ENCODE measurements around the gene MAP3K3.

MAP3K3 gene

GRCh38 chr17:63647065-63647725, 25.0 kb downstream of the MAP3K3 start:
- DNase-seq (ENCODE audit: extremely low spot score, insufficient read length, low read depth) (no peak), FAIRE-seq (no peak)

GRCh38 chr17:63647936-63648335, 25.7 kb downstream of the MAP3K3 start:
- DNase-seq (ENCODE audit: extremely low spot score, insufficient read length, low read depth), result no peak
- no peak for FAIRE-seq

DNA sequence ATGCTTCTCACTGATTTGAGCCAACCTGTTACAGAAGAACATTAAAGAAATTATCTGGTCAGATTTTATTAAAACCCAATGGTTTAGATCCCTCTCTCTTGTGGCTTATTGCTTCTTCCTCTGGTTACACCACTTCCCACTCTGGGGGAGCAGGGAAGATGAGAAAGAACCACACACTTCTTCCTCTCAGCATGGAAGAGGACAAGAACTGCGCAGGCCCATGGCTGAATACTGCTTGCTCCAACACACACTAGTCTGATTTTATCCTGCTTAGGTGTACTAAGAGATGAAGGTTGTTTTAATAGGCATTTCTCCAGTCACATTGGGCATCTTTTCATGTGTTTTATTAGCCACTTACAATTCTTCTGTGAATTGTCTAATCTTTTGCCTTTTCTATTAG, 27.6 kb downstream of the MAP3K3 start:
- DNase-seq (ENCODE audit: extremely low spot score, insufficient read length, low read depth) (no peak), FAIRE-seq (no peak)

DNA sequence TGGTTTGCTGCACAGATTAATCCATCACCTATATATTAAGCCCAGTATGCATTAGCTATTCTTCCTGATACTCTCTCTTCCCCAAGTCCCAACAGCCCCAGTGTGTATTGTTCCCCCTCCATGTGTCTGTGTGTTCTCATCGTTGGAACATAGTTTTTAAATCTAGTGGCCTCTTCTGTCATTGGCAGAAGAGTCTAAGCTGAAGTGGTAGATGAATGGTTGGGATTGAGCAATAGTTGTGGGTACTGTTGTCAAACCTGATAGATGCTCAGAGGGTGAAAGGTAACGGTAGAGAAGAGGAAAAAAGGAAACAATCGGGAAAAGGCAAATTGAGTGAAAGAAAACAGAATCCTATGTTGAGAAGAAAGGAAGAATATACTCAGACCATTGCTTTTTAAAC, 29.9 kb downstream of the MAP3K3 start:
- no peak for FAIRE-seq
- DNase-seq (ENCODE audit: extremely low spot score, insufficient read length, low read depth), result no peak

- DNase-seq (ENCODE audit: extremely low spot score, insufficient read length, low read depth) (no peak), FAIRE-seq (no peak)
Measured at GRCh38 chr17:63653050-63653449, 30.8 kb downstream of the MAP3K3 start.

- no peak for FAIRE-seq
- no peak for DNase-seq (ENCODE audit: extremely low spot score, insufficient read length, low read depth)
Measured at GRCh38 chr17:63657786-63658185, 35.6 kb downstream of the MAP3K3 start.

- DNase-seq (ENCODE audit: extremely low spot score, insufficient read length, low read depth) (no peak), FAIRE-seq (no peak)
Measured at GRCh38 chr17:63658366-63658765, 36.1 kb downstream of the MAP3K3 start.

DNA sequence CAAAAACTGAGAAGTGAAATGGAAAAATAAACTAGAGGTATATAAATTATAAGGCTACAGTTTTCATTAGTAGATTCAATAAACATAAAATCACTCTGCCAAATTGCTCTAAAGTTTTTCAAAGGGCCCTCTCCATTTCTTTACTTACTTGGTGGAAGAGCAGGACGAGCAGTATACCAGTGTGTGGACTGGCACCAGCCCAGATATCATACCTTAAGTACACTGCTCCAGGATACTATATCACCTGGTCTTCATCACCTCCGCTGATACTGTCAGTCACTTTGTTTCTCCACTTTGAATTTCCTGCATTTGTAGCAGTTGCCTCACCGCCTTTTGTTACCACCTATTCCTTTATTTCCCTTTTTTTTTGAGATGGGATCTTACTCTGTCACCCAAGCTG, 37.6 kb downstream of the MAP3K3 start:
- FAIRE-seq (no peak), DNase-seq (ENCODE audit: extremely low spot score, insufficient read length, low read depth) (no peak)

DNA sequence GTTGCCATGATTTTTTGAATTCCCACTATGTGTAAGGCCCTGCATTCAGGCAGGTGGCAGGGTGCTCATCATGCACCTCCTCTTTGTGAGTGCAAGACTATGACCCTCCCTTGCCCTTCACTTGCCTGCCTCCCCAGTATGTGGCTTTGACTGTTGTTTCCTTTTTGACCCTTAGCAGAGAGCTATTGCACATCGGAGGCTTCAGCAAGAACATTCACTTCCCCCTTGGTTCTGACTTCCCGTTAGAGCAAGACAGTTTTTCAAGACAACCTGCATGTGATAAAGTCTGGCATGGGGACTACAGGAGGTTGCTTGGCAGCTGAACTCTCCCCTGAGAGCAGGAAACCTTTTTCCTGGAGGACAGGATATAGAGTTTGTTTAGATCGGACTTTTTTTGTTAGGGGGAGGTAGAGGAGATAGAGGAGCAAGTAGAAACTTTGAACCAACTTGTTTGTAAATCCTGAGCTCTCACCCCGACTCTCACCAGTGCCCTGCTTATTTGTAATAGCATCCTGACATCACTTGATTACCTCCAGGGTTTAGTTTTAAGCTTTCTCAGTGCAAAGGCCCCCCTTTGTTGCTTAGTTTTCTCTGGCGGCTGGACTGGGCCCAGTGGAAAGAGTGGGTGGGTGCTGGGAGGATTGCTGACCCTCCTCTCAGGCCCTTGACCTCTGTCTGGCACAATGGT, 43.5 kb downstream of the MAP3K3 start:
- DNase-seq (ENCODE audit: extremely low spot score, insufficient read length, low read depth) (no peak), FAIRE-seq (peak; percentile 44)

DNA sequence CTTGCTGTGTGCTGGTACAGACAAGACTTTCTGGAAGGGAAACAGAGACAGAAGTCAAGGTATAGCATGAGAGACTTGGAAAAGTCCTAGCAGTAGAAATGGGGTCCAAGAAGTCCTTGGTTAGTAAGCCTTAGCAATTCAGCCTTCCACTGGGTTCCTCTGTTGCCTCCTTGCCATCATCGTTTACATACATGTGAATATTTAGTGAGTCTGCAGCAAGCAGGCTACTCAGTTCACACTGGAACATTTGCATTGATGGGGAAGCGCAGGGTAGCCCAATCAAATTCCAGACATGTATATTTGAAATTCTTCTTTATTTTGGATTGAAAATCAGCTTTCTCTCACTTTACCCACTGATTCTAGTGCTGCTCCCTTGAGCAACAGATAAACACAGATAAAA, 50.6 kb downstream of the MAP3K3 start:
- no peak for FAIRE-seq
- DNase-seq (ENCODE audit: extremely low spot score, insufficient read length, low read depth), result no peak

- DNase-seq (ENCODE audit: extremely low spot score, insufficient read length, low read depth), result no peak
- no peak for FAIRE-seq
Measured at GRCh38 chr17:63675231-63675606, 53.0 kb downstream of the MAP3K3 start.

DNA sequence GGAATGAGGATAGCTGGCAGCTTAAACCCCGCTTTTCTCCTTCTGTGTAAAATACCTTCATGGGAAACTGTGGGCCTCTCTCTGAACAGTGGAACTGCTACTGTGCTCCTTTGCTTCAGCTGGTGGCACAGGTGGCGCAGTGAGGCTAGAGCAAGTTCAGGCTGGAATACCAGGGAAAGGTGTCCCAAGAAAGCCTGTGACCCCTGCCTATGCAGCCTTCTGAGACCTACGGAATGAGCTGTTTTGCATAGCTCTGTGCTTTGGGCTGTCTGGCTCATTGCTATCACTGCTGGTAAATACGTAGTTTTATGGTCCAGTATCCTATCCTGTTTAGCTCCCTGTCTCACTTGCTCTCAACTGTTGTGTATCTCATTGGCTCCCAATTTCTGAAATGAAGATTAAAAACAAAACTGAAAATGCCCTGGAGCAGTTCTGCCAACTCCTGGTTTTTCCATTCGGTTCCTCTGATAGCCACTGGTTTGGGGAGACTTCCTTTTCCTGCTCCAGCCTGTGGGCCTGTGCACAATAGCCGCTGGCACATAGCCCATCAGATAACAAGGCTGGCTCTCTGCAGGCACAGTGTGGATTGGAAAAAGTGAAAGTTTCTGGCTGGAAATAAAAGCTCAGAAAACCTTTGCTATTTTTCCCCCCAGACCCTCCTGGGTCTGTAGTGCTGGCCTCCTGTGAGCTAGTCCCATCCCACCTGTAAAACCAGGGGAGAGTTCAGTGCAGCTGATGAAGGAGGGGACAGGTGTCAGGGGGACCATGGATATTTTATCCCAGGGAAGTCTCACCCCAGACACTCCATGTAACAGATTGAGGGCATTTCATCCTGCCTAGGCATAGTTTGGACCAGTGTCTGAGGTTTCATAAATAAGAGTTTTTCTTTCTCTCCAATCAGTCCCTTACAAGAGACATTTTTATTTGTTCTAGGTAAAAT, 53.7 kb downstream of the MAP3K3 start:
- FAIRE-seq, result no peak
- no peak for DNase-seq (ENCODE audit: extremely low spot score, insufficient read length, low read depth)

- FAIRE-seq (no peak), DNase-seq (ENCODE audit: extremely low spot score, insufficient read length, low read depth) (no peak)
Measured at GRCh38 chr17:63676584-63676983, 54.4 kb downstream of the MAP3K3 start.

DNA sequence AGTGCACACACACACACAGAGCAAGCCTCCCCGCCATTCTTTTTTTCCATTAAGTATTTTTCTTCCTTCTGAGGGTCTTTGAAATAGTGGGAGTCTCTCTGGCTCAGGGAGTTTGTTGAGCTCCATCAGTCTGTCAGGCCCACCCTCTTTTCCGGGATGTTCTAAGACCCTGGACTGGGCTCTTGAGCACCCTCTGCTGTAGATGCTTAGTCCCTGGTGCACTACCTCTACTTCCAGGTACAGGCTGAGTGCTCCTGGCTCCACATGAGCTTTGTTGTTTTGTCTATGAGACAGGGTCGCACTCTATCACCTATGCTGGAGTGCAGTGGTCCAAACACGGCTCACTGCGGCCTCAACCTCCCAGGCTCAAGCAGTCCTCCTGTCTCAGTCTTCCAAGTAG, 57.0 kb downstream of the MAP3K3 start:
- DNase-seq (ENCODE audit: extremely low spot score, insufficient read length, low read depth) (no peak), FAIRE-seq (no peak)

DNA sequence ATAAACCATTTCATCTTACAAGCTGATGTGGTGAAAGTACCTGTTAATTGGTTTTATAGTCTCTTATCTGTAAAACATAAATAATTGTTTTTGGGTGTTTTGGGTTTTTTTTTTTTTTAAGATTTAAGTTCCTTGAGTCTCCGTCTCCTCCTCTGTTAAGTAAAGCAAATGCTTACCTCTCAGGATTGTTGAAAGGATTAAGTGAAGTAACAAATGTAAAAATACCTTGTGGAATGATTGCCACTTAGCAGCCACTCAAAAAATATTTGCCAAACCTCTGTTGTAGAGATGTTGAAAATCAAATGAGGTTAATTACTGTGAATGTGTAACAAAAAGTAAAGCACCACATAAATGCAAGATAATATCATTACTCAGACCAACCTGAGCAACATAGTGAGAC, 58.5 kb downstream of the MAP3K3 start:
- DNase-seq (ENCODE audit: extremely low spot score, insufficient read length, low read depth) (no peak), FAIRE-seq (no peak)

- FAIRE-seq (no peak), DNase-seq (ENCODE audit: extremely low spot score, insufficient read length, low read depth) (no peak)
Measured at GRCh38 chr17:63681530-63681929, 59.3 kb downstream of the MAP3K3 start.

- DNase-seq (ENCODE audit: extremely low spot score, insufficient read length, low read depth) (no peak), FAIRE-seq (no peak)
Measured at GRCh38 chr17:63682441-63682840, 60.2 kb downstream of the MAP3K3 start.

GRCh38 chr17:63682981-63683380, 60.8 kb downstream of the MAP3K3 start:
- no peak for FAIRE-seq

DNA sequence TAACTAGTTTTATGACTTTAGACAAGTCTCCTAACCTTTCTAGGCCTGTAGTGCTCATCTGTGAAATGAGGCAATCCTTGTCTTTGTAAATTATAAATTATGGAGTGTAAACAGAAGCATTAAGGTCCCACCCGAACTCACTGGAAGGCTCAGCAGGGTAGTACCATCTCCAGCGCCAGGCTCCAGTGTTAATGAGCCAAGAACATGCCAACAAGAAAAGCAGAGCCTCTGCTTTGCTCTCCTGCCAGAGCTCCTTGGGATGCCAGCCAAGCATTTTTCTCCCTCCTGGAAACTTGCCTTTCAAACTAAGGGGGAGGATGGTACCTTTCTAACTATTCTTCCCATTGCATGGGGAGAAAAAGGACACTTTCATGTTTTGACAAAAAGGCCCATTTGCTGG, 62.8 kb downstream of the MAP3K3 start:
- FAIRE-seq (no peak), DNase-seq (ENCODE audit: extremely low spot score, insufficient read length, low read depth) (no peak)

More at GRCh38 chr17:63682981-63683380, 60.8 kb downstream of the MAP3K3 start:
- no peak for DNase-seq (ENCODE audit: extremely low spot score, insufficient read length, low read depth)

- FAIRE-seq (no peak), DNase-seq (ENCODE audit: extremely low spot score, insufficient read length, low read depth) (no peak)
Measured at GRCh38 chr17:63685578-63685977, 63.4 kb downstream of the MAP3K3 start.

- FAIRE-seq (no peak), DNase-seq (ENCODE audit: extremely low spot score, insufficient read length, low read depth) (no peak)
Measured at GRCh38 chr17:63686138-63686685, 64.0 kb downstream of the MAP3K3 start.

Measured in GM18507 (cell line).